SK-N-SH (cell line): ENCODE data around the gene CDH9.

ENCODE experiments used
- EP300 ChIP-seq, 2 experiments: IDR thresholded peaks; 2 replicates each; pipeline versions ENCODE4 v1.4.0 to v1.6.1; 2012; ENCODE audit warnings: borderline replicate concordance in 1 of 2, low read depth in 1 of 2, low read length in 1 of 2
- MEF2A ChIP-seq: IDR thresholded peaks from 2 replicates; pipeline ENCODE4 v1.4.0; 2012; ENCODE audit warnings: low read depth, borderline replicate concordance
- NFIC ChIP-seq: IDR thresholded peaks from 2 replicates; pipeline ENCODE4 v1.4.0; 2012; ENCODE audit warnings: borderline replicate concordance
- POLR2AphosphoS5 ChIP-seq: IDR thresholded peaks from 2 replicates; pipeline ENCODE4 v1.6.1; 2012; ENCODE audit warnings: low read depth, low read length
- RXRA ChIP-seq: IDR thresholded peaks from 2 replicates; pipeline ENCODE4 v1.4.0; 2012; ENCODE audit warnings: low read depth, mild to moderate bottlenecking, borderline replicate concordance
- SMC3 ChIP-seq: IDR thresholded peaks from 2 replicates; pipeline ENCODE4 v1.6.1; 2012; ENCODE audit warnings: low read depth, low read length, improper control_type of control experiment
- YY1 ChIP-seq: IDR thresholded peaks from 2 replicates; pipeline ENCODE4 v1.4.0; 2012; ENCODE audit warnings: low read depth, mild to moderate bottlenecking
- TF ChIP-seq, protein P1 (sequence below): fragments of 200-600 bp; sonication (generic); IDR thresholded peaks from 2 replicates; pipeline ENCODE4 v1.6.1; 2017; ENCODE audit warnings: antibody characterized with exemption, mild to moderate bottlenecking, moderate library complexity
- TF ChIP-seq, protein P2 (sequence below): fragments of 150-350 bp; IDR thresholded peaks from 2 replicates; pipeline ENCODE4 v1.6.1; 2017; ENCODE audit warnings: antibody characterized with exemption, low read length, low read depth, borderline replicate concordance
- TF ChIP-seq, protein P3 (sequence below): IDR thresholded peaks from 2 replicates; pipeline ENCODE4 v1.4.0; 2012; ENCODE audit warnings: low read depth
- TF ChIP-seq, protein P4 (sequence below): IDR thresholded peaks from 2 replicates; pipeline ENCODE4; 2012

DNA sequence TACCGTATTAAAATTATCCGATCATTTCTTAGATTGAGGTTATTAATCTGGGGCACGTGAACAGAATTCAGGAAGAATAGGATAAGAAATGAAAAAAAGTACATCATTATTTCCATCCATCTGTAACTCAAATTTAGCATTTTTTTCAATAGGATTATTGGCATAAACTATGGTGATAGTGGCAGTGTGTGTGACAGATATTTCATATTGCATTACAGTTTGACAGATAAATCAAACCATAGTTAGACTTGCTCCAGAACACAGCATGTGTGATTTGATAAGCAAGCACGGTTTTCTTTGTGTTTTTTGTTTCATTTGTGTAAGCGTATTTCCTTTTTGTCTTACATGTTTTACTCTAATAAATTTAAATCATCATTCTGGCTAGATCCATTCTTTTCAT is 155.0 kb downstream of the CDH9 start:
- TF ChIP-seq, protein P1, sequence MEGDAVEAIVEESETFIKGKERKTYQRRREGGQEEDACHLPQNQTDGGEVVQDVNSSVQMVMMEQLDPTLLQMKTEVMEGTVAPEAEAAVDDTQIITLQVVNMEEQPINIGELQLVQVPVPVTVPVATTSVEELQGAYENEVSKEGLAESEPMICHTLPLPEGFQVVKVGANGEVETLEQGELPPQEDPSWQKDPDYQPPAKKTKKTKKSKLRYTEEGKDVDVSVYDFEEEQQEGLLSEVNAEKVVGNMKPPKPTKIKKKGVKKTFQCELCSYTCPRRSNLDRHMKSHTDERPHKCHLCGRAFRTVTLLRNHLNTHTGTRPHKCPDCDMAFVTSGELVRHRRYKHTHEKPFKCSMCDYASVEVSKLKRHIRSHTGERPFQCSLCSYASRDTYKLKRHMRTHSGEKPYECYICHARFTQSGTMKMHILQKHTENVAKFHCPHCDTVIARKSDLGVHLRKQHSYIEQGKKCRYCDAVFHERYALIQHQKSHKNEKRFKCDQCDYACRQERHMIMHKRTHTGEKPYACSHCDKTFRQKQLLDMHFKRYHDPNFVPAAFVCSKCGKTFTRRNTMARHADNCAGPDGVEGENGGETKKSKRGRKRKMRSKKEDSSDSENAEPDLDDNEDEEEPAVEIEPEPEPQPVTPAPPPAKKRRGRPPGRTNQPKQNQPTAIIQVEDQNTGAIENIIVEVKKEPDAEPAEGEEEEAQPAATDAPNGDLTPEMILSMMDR, result no peak
- TF ChIP-seq POLR2AphosphoS5, result no peak
- no peak for TF ChIP-seq EP300 (IDR thresholded peaks at IDR 0.05; ENCODE audit: borderline replicate concordance in 1 of 2, low read depth in 1 of 2, low read length in 1 of 2)
- no peak for TF ChIP-seq YY1
- TF ChIP-seq SMC3, result no peak
- no peak for TF ChIP-seq MEF2A
- TF ChIP-seq, protein P2, sequence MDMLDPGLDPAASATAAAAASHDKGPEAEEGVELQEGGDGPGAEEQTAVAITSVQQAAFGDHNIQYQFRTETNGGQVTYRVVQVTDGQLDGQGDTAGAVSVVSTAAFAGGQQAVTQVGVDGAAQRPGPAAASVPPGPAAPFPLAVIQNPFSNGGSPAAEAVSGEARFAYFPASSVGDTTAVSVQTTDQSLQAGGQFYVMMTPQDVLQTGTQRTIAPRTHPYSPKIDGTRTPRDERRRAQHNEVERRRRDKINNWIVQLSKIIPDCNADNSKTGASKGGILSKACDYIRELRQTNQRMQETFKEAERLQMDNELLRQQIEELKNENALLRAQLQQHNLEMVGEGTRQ, result no peak
- TF ChIP-seq RXRA, result no peak
- TF ChIP-seq NFIC, result no peak
- TF ChIP-seq, protein P3, sequence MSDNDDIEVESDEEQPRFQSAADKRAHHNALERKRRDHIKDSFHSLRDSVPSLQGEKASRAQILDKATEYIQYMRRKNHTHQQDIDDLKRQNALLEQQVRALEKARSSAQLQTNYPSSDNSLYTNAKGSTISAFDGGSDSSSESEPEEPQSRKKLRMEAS, result no peak
- TF ChIP-seq, protein P4, sequence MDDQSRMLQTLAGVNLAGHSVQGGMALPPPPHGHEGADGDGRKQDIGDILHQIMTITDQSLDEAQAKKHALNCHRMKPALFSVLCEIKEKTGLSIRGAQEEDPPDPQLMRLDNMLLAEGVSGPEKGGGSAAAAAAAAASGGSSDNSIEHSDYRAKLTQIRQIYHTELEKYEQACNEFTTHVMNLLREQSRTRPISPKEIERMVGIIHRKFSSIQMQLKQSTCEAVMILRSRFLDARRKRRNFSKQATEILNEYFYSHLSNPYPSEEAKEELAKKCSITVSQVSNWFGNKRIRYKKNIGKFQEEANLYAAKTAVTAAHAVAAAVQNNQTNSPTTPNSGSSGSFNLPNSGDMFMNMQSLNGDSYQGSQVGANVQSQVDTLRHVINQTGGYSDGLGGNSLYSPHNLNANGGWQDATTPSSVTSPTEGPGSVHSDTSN, result no peak
